Measurements from ENCODE around the gene MYL5.
"Not testable (repeated sequence)": the region's sequence is repeated elsewhere in the genome, so short reads cannot be mapped to it uniquely, and the experiment has no call there.

MYL5 gene

DNA sequence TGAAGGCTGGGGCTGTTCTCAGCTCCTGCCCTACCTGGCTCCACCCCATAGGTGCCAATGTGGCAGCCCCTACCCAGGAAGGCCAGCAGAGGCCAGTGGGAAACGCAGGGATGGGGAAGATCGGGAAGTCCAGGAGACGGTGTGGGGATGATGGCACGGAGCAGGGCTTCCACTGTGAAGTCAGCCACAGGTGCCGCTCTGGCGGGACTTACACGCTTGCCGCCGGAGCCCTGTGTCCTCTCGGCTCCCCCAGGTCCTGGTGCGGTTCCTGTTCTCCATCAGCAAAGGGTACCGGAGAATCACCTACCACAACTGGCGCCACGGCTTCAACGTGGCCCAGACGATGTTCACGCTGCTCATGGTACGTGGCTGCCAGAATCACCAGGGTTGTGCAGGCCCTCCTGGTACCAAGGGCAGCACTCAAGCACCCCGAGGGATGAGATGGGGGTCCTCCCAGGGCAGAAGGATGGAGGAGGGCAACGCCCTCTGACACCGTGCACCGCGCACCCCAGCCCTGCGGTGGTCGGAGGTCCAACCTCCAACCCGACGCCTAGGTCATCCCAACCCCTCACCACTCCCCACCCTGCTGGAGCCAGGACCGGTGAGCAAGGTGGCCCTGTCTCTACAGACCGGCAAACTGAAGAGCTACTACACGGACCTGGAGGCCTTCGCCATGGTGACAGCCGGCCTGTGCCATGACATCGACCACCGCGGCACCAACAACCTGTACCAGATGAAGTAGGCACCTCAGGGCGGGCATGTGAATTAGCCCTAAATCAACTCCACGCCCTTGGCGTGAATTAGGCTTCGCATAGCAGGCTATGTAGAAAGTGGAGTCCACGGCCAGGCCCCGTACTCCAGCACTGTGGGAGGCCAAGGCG lies 12.2 kb upstream of the MYL5 start:
- no peak overlapping the region for H3K9ac ChIP-seq (ENCODE audit: low read depth, low read length)
- no peaks in the 10 kb centered on the region for H3K4me1 ChIP-seq (ENCODE audit: control insufficient read depth, insufficient read depth, low read length)
- no peak overlapping the region for H3K4me3 ChIP-seq (ENCODE audit: low read length)
- no peaks in the 10 kb centered on the region for H3K9me3 ChIP-seq (replicated peaks; ENCODE audit: low read length)
- H3K4me2 ChIP-seq (ENCODE audit: low read length), result no peak overlapping the region
- H3K27me3 ChIP-seq (ENCODE audit: control insufficient read depth, insufficient read depth, low read length), result peaks cover 42% of the 10 kb centered on the region
- no peaks in the 10 kb centered on the region for H3K36me3 ChIP-seq (ENCODE audit: insufficient read depth, low read length)

- H3K9ac ChIP-seq (ENCODE audit: low read depth, low read length), result no peak overlapping the region
- no peak overlapping the region for H3K4me2 ChIP-seq (ENCODE audit: low read length)
- H3K4me1 ChIP-seq (ENCODE audit: control insufficient read depth, insufficient read depth, low read length), result no peaks in the 10 kb centered on the region
- peaks cover 48% of the 10 kb centered on the region for H3K27me3 ChIP-seq (ENCODE audit: control insufficient read depth, insufficient read depth, low read length)
- no peak overlapping the region for H3K4me3 ChIP-seq (ENCODE audit: low read length)
- no peaks in the 10 kb centered on the region for H3K9me3 ChIP-seq (replicated peaks; ENCODE audit: low read length)
- no peaks in the 10 kb centered on the region for H3K36me3 ChIP-seq (ENCODE audit: insufficient read depth, low read length)
Measured at GRCh38 chr4:663046-663437, 11.3 kb upstream of the MYL5 start.

DNA sequence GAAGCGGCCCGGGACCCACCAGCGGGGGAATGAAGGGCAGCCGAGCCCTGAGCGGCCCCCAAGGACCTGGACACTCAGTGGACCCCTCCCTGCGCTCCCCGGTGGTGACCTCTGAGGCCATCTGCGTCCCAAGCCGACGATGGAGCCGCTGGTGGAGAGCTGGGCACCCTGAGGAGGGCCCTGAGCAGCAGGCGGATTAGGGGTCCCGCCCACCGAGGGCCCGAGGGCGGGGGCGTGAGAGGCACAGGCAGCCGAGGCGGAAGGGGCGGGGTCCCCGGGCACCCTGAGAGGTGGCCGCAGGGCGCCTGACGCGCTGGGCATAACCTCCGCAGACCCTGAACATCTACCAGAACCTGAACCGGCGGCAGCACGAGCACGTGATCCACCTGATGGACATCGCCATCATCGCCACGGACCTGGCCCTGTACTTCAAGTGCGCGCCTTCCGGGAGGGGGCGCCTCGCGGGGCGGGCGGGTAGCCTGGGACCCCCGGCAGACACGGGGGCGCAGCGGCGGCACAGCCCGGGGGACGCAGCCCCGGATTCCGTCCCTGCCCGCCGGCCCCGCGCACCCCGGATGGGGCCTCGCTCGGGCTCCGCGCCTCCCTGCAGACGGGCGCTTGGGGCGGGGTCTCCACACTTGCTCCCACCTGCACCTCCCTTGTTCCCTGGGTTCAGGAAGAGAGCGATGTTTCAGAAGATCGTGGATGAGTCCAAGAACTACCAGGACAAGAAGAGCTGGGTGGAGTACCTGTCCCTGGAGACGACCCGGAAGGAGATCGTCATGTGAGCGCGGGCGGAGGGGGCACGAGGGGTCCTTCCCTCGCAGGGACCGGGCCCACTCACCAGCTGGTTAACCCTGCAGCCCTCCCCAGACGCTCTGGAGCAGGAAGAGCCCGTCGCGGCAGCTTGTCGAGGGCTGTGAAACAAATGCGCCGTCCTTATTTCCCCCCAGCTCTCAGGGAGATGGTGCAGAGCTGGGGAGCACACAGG lies 10.6 kb upstream of the MYL5 start:
- Histone ChIP-seq H3K27me3 (ENCODE audit: control insufficient read depth, insufficient read depth, low read length) (peaks cover 48% of the 10 kb centered on the region), H3K4me3 (ENCODE audit: low read length) (no peak overlapping the region), H3K9ac (ENCODE audit: low read depth, low read length) (no peak overlapping the region)

DNA sequence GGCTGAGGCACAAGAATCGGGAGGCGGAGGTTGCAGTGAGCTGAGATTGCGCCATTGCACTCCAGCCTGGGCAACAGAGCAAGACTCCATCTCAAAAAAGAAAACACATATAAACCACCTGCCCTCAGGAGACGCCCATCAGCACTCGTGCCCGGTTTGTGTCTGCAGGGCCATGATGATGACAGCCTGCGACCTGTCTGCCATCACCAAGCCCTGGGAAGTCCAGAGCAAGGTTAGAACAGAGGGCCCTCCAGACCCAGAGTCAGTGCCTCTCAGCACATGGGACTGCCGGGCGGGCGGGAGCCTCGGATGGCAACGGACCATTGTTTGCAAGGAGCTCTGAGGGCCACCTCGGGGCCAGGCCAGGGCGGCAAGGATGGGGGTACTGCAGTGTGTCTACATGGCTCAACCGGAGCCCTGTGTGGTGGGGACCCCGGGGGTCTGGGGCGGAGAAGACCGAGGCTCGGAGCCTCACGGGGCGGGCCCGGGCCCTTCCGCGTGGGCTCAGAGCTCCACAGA lies 9.6 kb upstream of the MYL5 start:
- Histone ChIP-seq H3K4me3 (ENCODE audit: low read length) (no peak overlapping the region), H3K9me3 (replicated peaks; ENCODE audit: low read length) (no peaks in the 10 kb centered on the region), H3K4me2 (ENCODE audit: low read length) (no peak overlapping the region)

More for the DNA sequence above, 10.6 kb upstream of the MYL5 start:
- H3K9me3 ChIP-seq (replicated peaks; ENCODE audit: low read length), result no peaks in the 10 kb centered on the region
- no peaks in the 10 kb centered on the region for H3K4me1 ChIP-seq (ENCODE audit: control insufficient read depth, insufficient read depth, low read length)
- no peaks in the 10 kb centered on the region for H3K36me3 ChIP-seq (ENCODE audit: insufficient read depth, low read length)
- H3K4me2 ChIP-seq (ENCODE audit: low read length), result peak overlapping the region; percentile 20

GRCh38 chr4:665381-665750 lies 9.0 kb upstream of the MYL5 start:
- H3K4me2 ChIP-seq (ENCODE audit: low read length), result no peak overlapping the region
- no peak overlapping the region for H3K4me3 ChIP-seq (ENCODE audit: low read length)
- peaks cover under 1% of the 10 kb centered on the region for H3K36me3 ChIP-seq (ENCODE audit: insufficient read depth, low read length)
- no peaks in the 10 kb centered on the region for H3K9me3 ChIP-seq (replicated peaks; ENCODE audit: low read length)
- no peaks in the 10 kb centered on the region for H3K4me1 ChIP-seq (ENCODE audit: control insufficient read depth, insufficient read depth, low read length)
- peaks cover 48% of the 10 kb centered on the region for H3K27me3 ChIP-seq (ENCODE audit: control insufficient read depth, insufficient read depth, low read length)
- no peak overlapping the region for H3K9ac ChIP-seq (ENCODE audit: low read depth, low read length)

More for the DNA sequence above, 9.6 kb upstream of the MYL5 start:
- Histone ChIP-seq H3K4me1 (ENCODE audit: control insufficient read depth, insufficient read depth, low read length) (no peaks in the 10 kb centered on the region), H3K9ac (ENCODE audit: low read depth, low read length) (no peak overlapping the region), H3K27me3 (ENCODE audit: control insufficient read depth, insufficient read depth, low read length) (peaks cover 48% of the 10 kb centered on the region), H3K36me3 (ENCODE audit: insufficient read depth, low read length) (no peaks in the 10 kb centered on the region)

- Histone ChIP-seq H3K4me1 (ENCODE audit: control insufficient read depth, insufficient read depth, low read length) (no peaks in the 10 kb centered on the region), H3K9ac (ENCODE audit: low read depth, low read length) (no peak overlapping the region), H3K27me3 (ENCODE audit: control insufficient read depth, insufficient read depth, low read length) (peaks cover 48% of the 10 kb centered on the region)
Measured at GRCh38 chr4:665751-666435, 8.4 kb upstream of the MYL5 start.

GRCh38 chr4:666436-666810 lies 7.9 kb upstream of the MYL5 start:
- peaks cover 6% of the 10 kb centered on the region for H3K36me3 ChIP-seq (ENCODE audit: insufficient read depth, low read length)
- H3K9me3 ChIP-seq (replicated peaks; ENCODE audit: low read length), result no peaks in the 10 kb centered on the region
- peaks cover 48% of the 10 kb centered on the region for H3K27me3 ChIP-seq (ENCODE audit: control insufficient read depth, insufficient read depth, low read length)
- no peak overlapping the region for H3K9ac ChIP-seq (ENCODE audit: low read depth, low read length)
- no peaks in the 10 kb centered on the region for H3K4me1 ChIP-seq (ENCODE audit: control insufficient read depth, insufficient read depth, low read length)
- no peak overlapping the region for H3K4me3 ChIP-seq (ENCODE audit: low read length)
- no peak overlapping the region for H3K4me2 ChIP-seq (ENCODE audit: low read length)

More at GRCh38 chr4:665751-666435, 8.4 kb upstream of the MYL5 start:
- H3K4me2 ChIP-seq (ENCODE audit: low read length), result no peak overlapping the region
- H3K36me3 ChIP-seq (ENCODE audit: insufficient read depth, low read length), result peaks cover 6% of the 10 kb centered on the region
- H3K4me3 ChIP-seq (ENCODE audit: low read length), result no peak overlapping the region
- no peaks in the 10 kb centered on the region for H3K9me3 ChIP-seq (replicated peaks; ENCODE audit: low read length)

DNA sequence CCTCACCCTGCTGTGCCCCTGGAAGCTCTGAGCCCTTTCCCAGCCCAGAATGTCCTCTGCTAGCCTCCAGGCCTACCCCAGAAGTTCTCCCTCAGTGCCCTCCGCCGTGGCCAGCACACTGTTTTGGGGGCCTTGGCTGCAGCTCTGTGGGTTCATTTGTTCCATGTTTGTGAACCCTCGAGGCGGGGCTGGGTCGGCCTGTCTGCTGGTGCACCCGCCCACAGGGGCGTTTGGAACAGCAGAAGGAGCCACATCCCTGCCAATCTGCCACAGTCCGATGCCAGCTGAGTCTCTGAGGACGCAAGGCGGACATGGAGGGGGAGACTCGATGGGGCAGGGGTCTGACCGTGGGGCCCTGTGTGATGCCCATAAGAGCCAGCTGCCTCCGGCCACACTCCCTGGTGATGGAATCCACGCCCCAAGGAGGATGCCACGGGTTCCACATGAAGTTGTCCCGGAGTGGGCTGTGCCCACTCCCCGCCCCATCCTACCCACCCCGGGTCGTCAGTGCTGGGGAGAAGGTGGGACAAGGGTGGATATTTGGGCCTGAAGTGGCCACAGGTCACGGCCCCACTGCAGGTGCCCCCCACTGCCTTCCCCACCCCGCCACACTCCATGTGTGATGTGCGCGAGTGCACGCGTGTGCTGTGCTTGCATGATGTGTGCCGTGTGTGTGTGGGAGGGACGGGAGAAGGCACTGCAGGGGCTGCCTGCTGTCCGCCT lies 7.4 kb upstream of the MYL5 start:
- Histone ChIP-seq H3K4me2 (ENCODE audit: low read length) (no peak overlapping the region), H3K36me3 (ENCODE audit: insufficient read depth, low read length) (peaks cover 9% of the 10 kb centered on the region), H3K27me3 (ENCODE audit: control insufficient read depth, insufficient read depth, low read length) (peaks cover 48% of the 10 kb centered on the region), H3K4me3 (ENCODE audit: low read length) (no peak overlapping the region), H3K9me3 (replicated peaks; ENCODE audit: low read length) (no peaks in the 10 kb centered on the region), H3K4me1 (ENCODE audit: control insufficient read depth, insufficient read depth, low read length) (no peaks in the 10 kb centered on the region), H3K9ac (ENCODE audit: low read depth, low read length) (no peak overlapping the region)

DNA sequence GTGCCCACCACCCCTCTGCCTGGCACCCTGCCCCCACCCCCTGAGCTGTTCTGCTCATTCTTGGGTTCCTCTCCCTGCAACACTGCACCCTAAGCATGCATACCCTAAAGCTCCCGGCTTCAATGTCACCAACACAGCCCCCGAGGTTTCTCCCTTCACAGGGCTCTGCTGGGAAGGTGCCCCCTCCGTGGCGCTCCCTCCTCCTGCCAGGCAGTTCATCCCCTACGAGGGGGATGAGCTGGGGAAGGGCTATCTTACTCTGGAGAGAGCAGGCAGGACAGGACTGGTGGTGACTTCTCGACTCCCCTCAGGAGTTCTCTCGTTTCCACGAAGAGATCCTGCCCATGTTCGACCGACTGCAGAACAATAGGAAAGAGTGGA lies 6.8 kb upstream of the MYL5 start:
- Histone ChIP-seq H3K4me1 (ENCODE audit: control insufficient read depth, insufficient read depth, low read length) (no peaks in the 10 kb centered on the region), H3K9ac (ENCODE audit: low read depth, low read length) (no peak overlapping the region), H3K27me3 (ENCODE audit: control insufficient read depth, insufficient read depth, low read length) (peaks cover 48% of the 10 kb centered on the region), H3K4me2 (ENCODE audit: low read length) (no peak overlapping the region), H3K4me3 (ENCODE audit: low read length) (no peak overlapping the region), H3K36me3 (ENCODE audit: insufficient read depth, low read length) (peaks cover 14% of the 10 kb centered on the region), H3K9me3 (replicated peaks; ENCODE audit: low read length) (no peaks in the 10 kb centered on the region)

DNA sequence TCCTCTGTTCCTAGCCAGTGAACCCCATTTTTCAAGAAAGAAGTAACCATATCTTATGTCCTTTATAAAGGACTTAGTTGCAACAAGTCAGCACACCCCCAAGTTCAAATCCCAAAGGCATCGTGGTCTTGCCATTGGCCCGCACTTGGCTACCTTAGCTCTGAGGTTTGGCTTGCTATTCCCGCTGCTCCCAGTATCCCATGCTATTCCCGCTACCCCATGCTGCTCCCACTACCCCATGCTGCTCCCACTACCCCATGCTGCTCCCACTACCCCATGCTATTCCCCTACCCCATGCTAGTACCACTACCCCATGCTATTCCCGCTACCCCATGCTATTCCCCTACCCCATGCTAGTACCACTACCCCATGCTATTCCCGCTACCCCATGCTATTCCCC lies 6.1 kb upstream of the MYL5 start:
- not testable (repeated sequence) for H3K4me2 ChIP-seq (ENCODE audit: low read length); H3K9me3 ChIP-seq (replicated peaks; ENCODE audit: low read length); H3K4me3 ChIP-seq (ENCODE audit: low read length); H3K4me1 ChIP-seq (ENCODE audit: control insufficient read depth, insufficient read depth, low read length); H3K9ac ChIP-seq (ENCODE audit: low read depth, low read length)
- H3K36me3 ChIP-seq (ENCODE audit: insufficient read depth, low read length), result peaks cover 14% of the 10 kb centered on the region
- H3K27me3 ChIP-seq (ENCODE audit: control insufficient read depth, insufficient read depth, low read length), result peaks cover 44% of the 10 kb centered on the region
